Measurements from ENCODE around the gene FHAD1. TPM values are rescaled to one million over a fixed set of nuclear protein-coding genes. Genes with fewer than 3 reads are reported as not detected.

The FHAD1 gene
- total and polyA plus RNA-seq, 9 of the 15 experiments (the other 6 are each of a cell fraction or from before 2014, with no cell fraction given), result 0.32 to 2.1 (median 1.5) TPM; not detected in 1

- TF ChIP-seq CBX8 (IDR thresholded peaks at IDR 0.05; ENCODE audit: borderline replicate concordance, extremely low read depth, low read depth, low read length, poor library complexity, severe bottlenecking) (no peak), BRF1 (IDR thresholded peaks at IDR 0.05; ENCODE audit: borderline replicate concordance, extremely low read depth, insufficient read length) (no peak), MAZ (CRISPR knock-in tag; conservative IDR thresholded peaks at IDR 0.05 in 1 of 2, IDR thresholded peaks at IDR 0.05 in 1 of 2) (no peak; a peak in 1 of 4 replicates), ZNF780A (CRISPR knock-in tag; IDR thresholded peaks at IDR 0.05) (no peak), ZBTB5 (IDR thresholded peaks at IDR 0.05) (no peak), ZNF408 (CRISPR knock-in tag; IDR thresholded peaks at IDR 0.05; ENCODE audit: low read depth) (no peak), CEBPZ (IDR thresholded peaks at IDR 0.05; ENCODE audit: borderline replicate concordance, low read depth, low read length) (no peak), HBP1 (CRISPR knock-in tag; IDR thresholded peaks at IDR 0.05) (no peak), RBFOX2 (IDR thresholded peaks at IDR 0.05; ENCODE audit: low read depth, low read length) (no peak), RCOR1 (IDR thresholded peaks at IDR 0.05; ENCODE audit: borderline replicate concordance in 1 of 2, low read depth in 2 of 2, low read length in 2 of 2) (peak in 1 of 2 experiments; percentile 76; a peak in 2 of 4 replicates), ZNF561 (CRISPR knock-in tag; conservative IDR thresholded peaks at IDR 0.05) (no peak), BCL6 (CRISPR knock-in tag; IDR thresholded peaks at IDR 0.05) (no peak), RBM14 (IDR thresholded peaks at IDR 0.05; ENCODE audit: borderline replicate concordance, insufficient read depth, low read depth, low read length) (no peak), NCOA4 (IDR thresholded peaks at IDR 0.05; ENCODE audit: partially characterized antibody) (no peak), RBM17 (IDR thresholded peaks at IDR 0.05; ENCODE audit: borderline replicate concordance, low read depth, low read length) (no peak), BRCA1 (IDR thresholded peaks at IDR 0.05) (no peak), BRCA1 (CRISPR knock-in tag; IDR thresholded peaks at IDR 0.05) (no peak), NFYB (IDR thresholded peaks at IDR 0.05; ENCODE audit: extremely low read depth, insufficient read length) (no peak), ZNF76 (CRISPR knock-in tag; IDR thresholded peaks at IDR 0.05; ENCODE audit: borderline replicate concordance) (no peak), NFXL1 (CRISPR knock-in tag; IDR thresholded peaks at IDR 0.05) (no peak), MBD2 (IDR thresholded peaks at IDR 0.05; ENCODE audit: borderline replicate concordance, low read depth) (no peak), WHSC1 (IDR thresholded peaks at IDR 0.05; ENCODE audit: low read length) (no peak)
Observed at GRCh38 chr1:15358565-15359133, 111.6 kb downstream of the FHAD1 start (continued).

Measured in K562 (cell line).